HG03558 (cell line): ENCODE measurements around the gene TOX2.

Experiments
- ATAC-seq: cut with Tn5 transposase; IDR thresholded peaks from one replicate; pipeline ENCODE4 v1.9.1; 2021; ENCODE audit warnings: moderate number of reproducible peaks; ENCODE audit not compliant: unreplicated experiment; ENCODE audit errors: extremely low read depth

TOX2 gene

GRCh38 chr20:44070139-44070900 lies 155.7 kb downstream of the TOX2 start:
- no peak for ATAC-seq

GRCh38 chr20:44071057-44071456 lies 156.4 kb downstream of the TOX2 start:
- ATAC-seq: no peak

GRCh38 chr20:44071526-44072111 lies 157.0 kb downstream of the TOX2 start:
- no peak for ATAC-seq

GRCh38 chr20:44072384-44072783 lies 157.7 kb downstream of the TOX2 start:
- ATAC-seq: no peak

GRCh38 chr20:44073011-44073674 lies 158.5 kb downstream of the TOX2 start:
- ATAC-seq: no peak

GRCh38 chr20:44073675-44074071 lies 159.0 kb downstream of the TOX2 start:
- ATAC-seq: no peak

GRCh38 chr20:44074252-44075151 lies 159.8 kb downstream of the TOX2 start:
- no peak for ATAC-seq

GRCh38 chr20:44075191-44075949 lies 160.7 kb downstream of the TOX2 start:
- no peak for ATAC-seq

GRCh38 chr20:44075950-44076232 lies 161.2 kb downstream of the TOX2 start:
- ATAC-seq: no peak

GRCh38 chr20:44079291-44079690 lies 164.6 kb downstream of the TOX2 start:
- no peak for ATAC-seq

GRCh38 chr20:44080064-44080463 lies 165.4 kb downstream of the TOX2 start:
- ATAC-seq: no peak

- no peak for ATAC-seq
Measured at GRCh38 chr20:44080646-44081267, 166.1 kb downstream of the TOX2 start.

- no peak for ATAC-seq
Measured at GRCh38 chr20:44081476-44081875, 166.8 kb downstream of the TOX2 start.

- ATAC-seq: no peak
Measured at GRCh38 chr20:44081888-44082287, 167.2 kb downstream of the TOX2 start.

GRCh38 chr20:44083220-44083933 lies 168.7 kb downstream of the TOX2 start:
- no peak for ATAC-seq

- no peak for ATAC-seq
Measured at GRCh38 chr20:44084439-44084838, 169.8 kb downstream of the TOX2 start.

GRCh38 chr20:44084891-44085290 lies 170.2 kb downstream of the TOX2 start:
- no peak for ATAC-seq

GRCh38 chr20:44085616-44086434 lies 171.2 kb downstream of the TOX2 start:
- no peak for ATAC-seq
